Endothelial cell of umbilical vein (primary cell): Measurements from ENCODE around the gene LRCH1. TPM values are rescaled to one million over a fixed set of nuclear protein-coding genes. Genes with fewer than 3 reads are reported as not detected.

Experiments
- BruUV-seq: library from RNA; stranded (reverse); fragments of 400-500 nt; replicated peaks from 2 replicates; lab custom pipeline; 2021; lab: Mats Ljungman, UMichigan
- CTCF ChIA-PET: fragments of 300-600, 350-600 bp; sonication (Branson Sonifier 250); formaldehyde crosslinking; loops from one replicate; lab custom pipeline; 2021; ENCODE audit warnings: antibody characterized with exemption, inconsistent platforms; lab: Charles Lee
- POLR2A ChIA-PET: fragments of 300-600, 350-600 bp; sonication (Branson Sonifier 250); formaldehyde crosslinking; loops from one replicate; lab custom pipeline; 2021; ENCODE audit warnings: antibody characterized with exemption, inconsistent platforms; lab: Charles Lee
- DNase-seq: peaks from one replicate; pipeline ENCODE4 v3.0.0-alpha.2; 2011; ENCODE audit warnings: low read depth, low spot score
- FAIRE-seq: peaks from 2 replicates; lab custom pipeline; 2011; peaks lifted over from hg19 to GRCh38; lab: Jason Lieb, UNC
- H2AFZ ChIP-seq: 2 replicates; pipeline ENCODE4 v1.6.0; 2012; ENCODE audit warnings: low read depth, low read length, control low read depth, inconsistent platforms
- H3K27ac ChIP-seq: 2 replicates; pipeline ENCODE4 v1.5.1; 2011; ENCODE audit warnings: low read depth, mild to moderate bottlenecking, control low read depth, low read length, moderate library complexity; ENCODE audit not compliant: insufficient read depth
- H3K27me3 ChIP-seq, 2 experiments: 2 replicates each; pipeline versions ENCODE4 v1.6.0 to v1.6.1; 2011; ENCODE audit warnings: low read length in 2 of 2, mixed read lengths in 1 of 2; ENCODE audit not compliant: control insufficient read depth in 2 of 2, insufficient read depth in 2 of 2
- H3K36me3 ChIP-seq, 2 experiments: 2 replicates in 1 of 2; 3 replicates in 1 of 2; pipeline ENCODE4 v1.5.1; 2011; ENCODE audit warnings: low read length in 2 of 2, mild to moderate bottlenecking in 1 of 2, moderate library complexity in 1 of 2; ENCODE audit not compliant: control insufficient read depth in 2 of 2, insufficient read depth in 2 of 2; ENCODE audit errors: extremely low read depth in 1 of 2
- H3K4me1 ChIP-seq: 3 replicates; pipeline ENCODE4 v1.5.1; 2011; ENCODE audit warnings: mild to moderate bottlenecking, low read length; ENCODE audit not compliant: control insufficient read depth, insufficient read depth; ENCODE audit errors: extremely low read depth
- H3K4me2 ChIP-seq: 2 replicates; pipeline ENCODE4 v1.6.1; 2011; ENCODE audit warnings: low read length, control low read depth, mixed read lengths; ENCODE audit not compliant: insufficient read depth
- H3K4me3 ChIP-seq, 3 experiments: fragments of 200-600 bp in 1 of 3; sonication (generic), shearing (Covaris generic) in 1 of 3; replicated peaks in 1 of 3; 2 replicates each; pipeline ENCODE4 v1.5.1; 2011 to 2016; ENCODE audit warnings: control low read depth in 3 of 3, low read length in 3 of 3, mild to moderate bottlenecking in 2 of 3, inconsistent platforms in 1 of 3, low read depth in 1 of 3, moderate library complexity in 1 of 3; ENCODE audit not compliant: insufficient read depth in 1 of 3
- H3K79me2 ChIP-seq: 2 replicates; pipeline ENCODE4 v1.6.0; 2012; ENCODE audit warnings: low read length, inconsistent platforms; ENCODE audit not compliant: control insufficient read depth, insufficient read depth
- H3K9ac ChIP-seq: replicated peaks from 2 replicates; pipeline ENCODE3; 2011; ENCODE audit warnings: low read length, control low read depth; ENCODE audit not compliant: insufficient read depth; ENCODE audit errors: extremely low read depth
- H3K9me1 ChIP-seq: replicated peaks from 3 replicates; pipeline ENCODE4 v1.6.0; 2011; ENCODE audit warnings: mild to moderate bottlenecking, low read length; ENCODE audit not compliant: control insufficient read depth, insufficient read depth; ENCODE audit errors: extremely low read depth
- H3K9me3 ChIP-seq: replicated peaks from 2 replicates; pipeline ENCODE4 v1.5.1; 2012; ENCODE audit warnings: low read length, inconsistent platforms; ENCODE audit not compliant: control insufficient read depth, insufficient read depth
- H4K20me1 ChIP-seq: replicated peaks from 2 replicates; pipeline ENCODE3; 2011; ENCODE audit warnings: mild to moderate bottlenecking, low read length; ENCODE audit not compliant: control insufficient read depth, insufficient read depth; ENCODE audit errors: extremely low read depth
- EZH2 ChIP-seq: IDR thresholded peaks from 2 replicates; pipeline ENCODE4 v1.6.1; 2012; ENCODE audit warnings: borderline replicate concordance, low read depth, mild to moderate bottlenecking, moderate library complexity, low read length, inconsistent platforms; ENCODE audit not compliant: severe bottlenecking
- FOS ChIP-seq: IDR thresholded peaks from 2 replicates; pipeline ENCODE4 v1.6.1; 2011; ENCODE audit warnings: mild to moderate bottlenecking, low read length, moderate library complexity, borderline replicate concordance; ENCODE audit not compliant: insufficient read depth
- GATA2 ChIP-seq: IDR thresholded peaks from 2 replicates; pipeline ENCODE4 v1.7.0; 2011; ENCODE audit warnings: low read depth, mild to moderate bottlenecking, moderate library complexity, mixed read lengths, low read length; ENCODE audit not compliant: insufficient read length, insufficient read depth
- JUN ChIP-seq: IDR thresholded peaks from 2 replicates; pipeline ENCODE4 v1.6.1; 2011; ENCODE audit warnings: borderline replicate concordance, low read depth; ENCODE audit not compliant: insufficient read length, insufficient read depth
- MYC ChIP-seq: IDR thresholded peaks from one replicate; pipeline ENCODE4 v1.6.1; 2011; ENCODE audit warnings: mild to moderate bottlenecking, low read depth, low read length
- POLR2A ChIP-seq: IDR thresholded peaks from 2 replicates; pipeline ENCODE4 v1.6.1; 2012; ENCODE audit warnings: low read depth, mild to moderate bottlenecking, control low read depth, low read length
- POLR2AphosphoS5 ChIP-seq: IDR thresholded peaks from 2 replicates; pipeline ENCODE4 v1.6.1; 2012; ENCODE audit warnings: low read depth, mild to moderate bottlenecking, control low read depth, low read length, moderate library complexity; ENCODE audit not compliant: insufficient read depth
- dilution Hi-C: fragments of 300-500 bp; cut with MboI; formaldehyde crosslinking; loops from one replicate; pipeline ENCODE4 v1.15.0; 2019; ENCODE audit warnings: low sequenced_read_pairs; ENCODE audit not compliant: extremely low pct_ligation_motif_present
- intact Hi-C: fragments of 100-400 bp; cut with micrococcal nuclease; formaldehyde crosslinking; loops from one replicate; pipeline ENCODE4 v1.10.0; 2022
- polyA plus RNA-seq, 4 experiments: library from polyadenylated mRNA; depleted of rRNA in 3 of 4; stranded (reverse) in 3 of 4; unstranded in 1 of 4; fragments of >200 nt; gene quantifications; 2 replicates each; pipeline versions ENCODE4 v1.2.1 to v1.2.3, GENCODE V29; 2011 to 2012; ENCODE audit warnings: missing spikeins in 1 of 4
- total RNA-seq: library from RNA; stranded (reverse); gene quantifications from 2 replicates; pipeline ENCODE4 v1.2.3, GENCODE V29; 2021
- TF ChIP-seq, protein P1 (sequence below): IDR thresholded peaks from 2 replicates; pipeline ENCODE4 v1.6.1; 2011; ENCODE audit not compliant: insufficient read depth, insufficient read length
- TF ChIP-seq, protein P2 (sequence below), 2 donors: IDR thresholded peaks; 1 replicate in 1 of 2; 2 replicates in 1 of 2; pipeline ENCODE4 v1.5.1; 2011; ENCODE audit warnings: low read length in 2 of 2, mild to moderate bottlenecking in 2 of 2, moderate library complexity in 2 of 2, control low read depth in 1 of 2, inconsistent platforms in 1 of 2, low read depth in 1 of 2; ENCODE audit not compliant: insufficient read depth in 1 of 2; ENCODE audit errors: extremely low read depth in 1 of 2

Gene LRCH1
- total and polyA plus RNA-seq, 2 donors (not counting 3 experiments of a cell fraction or from before 2014, with no cell fraction given) = 5.4 to 16.5 TPM

DNA sequence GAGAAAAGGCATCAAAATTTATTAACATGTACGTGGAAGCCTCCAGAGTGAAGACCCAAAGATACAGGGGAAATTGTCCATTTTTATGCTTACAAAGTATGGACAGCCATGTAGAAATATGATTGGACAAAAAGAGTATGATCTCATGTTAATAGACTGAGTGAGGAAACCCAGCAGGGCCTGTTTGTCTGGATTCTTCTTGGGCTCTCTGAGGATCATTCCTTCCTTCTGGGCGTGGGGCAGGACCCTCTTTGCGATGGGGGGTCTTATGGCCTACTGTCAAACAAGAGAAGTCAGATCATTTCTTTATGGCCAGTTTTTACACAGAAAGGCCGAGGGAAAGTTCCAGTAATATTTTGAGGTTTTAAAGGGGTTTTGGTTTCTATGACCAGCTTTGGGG, 133.2 kb downstream of the LRCH1 start:
- POLR2A ChIA-PET = no interaction called here
- FAIRE-seq = no peak

More for the DNA sequence above, 133.2 kb downstream of the LRCH1 start:
- H3K4me3 ChIP-seq = no peak overlapping the region
- no peaks in the 10 kb centered on the region for H4K20me1 ChIP-seq
- H3K9me1 ChIP-seq = no peaks in the 10 kb centered on the region
- peaks cover 0 to 2% of the 10 kb centered on the region in 2 experiments for H3K36me3 ChIP-seq
- TF ChIP-seq POLR2A (no peak), POLR2AphosphoS5 (no peak), EZH2 (no peak), MYC (no peak), FOS (no peak), JUN (no peak), GATA2 (no peak)
- TF ChIP-seq, protein P1, sequence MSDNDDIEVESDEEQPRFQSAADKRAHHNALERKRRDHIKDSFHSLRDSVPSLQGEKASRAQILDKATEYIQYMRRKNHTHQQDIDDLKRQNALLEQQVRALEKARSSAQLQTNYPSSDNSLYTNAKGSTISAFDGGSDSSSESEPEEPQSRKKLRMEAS = no peak
- TF ChIP-seq, protein P2, sequence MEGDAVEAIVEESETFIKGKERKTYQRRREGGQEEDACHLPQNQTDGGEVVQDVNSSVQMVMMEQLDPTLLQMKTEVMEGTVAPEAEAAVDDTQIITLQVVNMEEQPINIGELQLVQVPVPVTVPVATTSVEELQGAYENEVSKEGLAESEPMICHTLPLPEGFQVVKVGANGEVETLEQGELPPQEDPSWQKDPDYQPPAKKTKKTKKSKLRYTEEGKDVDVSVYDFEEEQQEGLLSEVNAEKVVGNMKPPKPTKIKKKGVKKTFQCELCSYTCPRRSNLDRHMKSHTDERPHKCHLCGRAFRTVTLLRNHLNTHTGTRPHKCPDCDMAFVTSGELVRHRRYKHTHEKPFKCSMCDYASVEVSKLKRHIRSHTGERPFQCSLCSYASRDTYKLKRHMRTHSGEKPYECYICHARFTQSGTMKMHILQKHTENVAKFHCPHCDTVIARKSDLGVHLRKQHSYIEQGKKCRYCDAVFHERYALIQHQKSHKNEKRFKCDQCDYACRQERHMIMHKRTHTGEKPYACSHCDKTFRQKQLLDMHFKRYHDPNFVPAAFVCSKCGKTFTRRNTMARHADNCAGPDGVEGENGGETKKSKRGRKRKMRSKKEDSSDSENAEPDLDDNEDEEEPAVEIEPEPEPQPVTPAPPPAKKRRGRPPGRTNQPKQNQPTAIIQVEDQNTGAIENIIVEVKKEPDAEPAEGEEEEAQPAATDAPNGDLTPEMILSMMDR (IDR thresholded peaks at IDR 0.05; ENCODE audit: extremely low read depth in 1 of 2, insufficient read depth in 1 of 2, low read depth in 1 of 2, low read length in 2 of 2) = no peak
- H3K79me2 ChIP-seq = no peaks in the 10 kb centered on the region
- dilution Hi-C loops (no loop called here), intact Hi-C loops (loop anchor here (2.0 kb wide), 1 partner anchor 17 kb away; no protein-coding TSS in a partner anchor)
- H3K4me1 ChIP-seq = no peaks in the 10 kb centered on the region
- H2AFZ ChIP-seq = no peak overlapping the region
- no peaks in the 10 kb centered on the region for H3K27me3 ChIP-seq
- no peak overlapping the region for H3K4me2 ChIP-seq
- no peak overlapping the region for H3K9ac ChIP-seq
- CTCF ChIA-PET = no interaction called here
- BruUV-seq = no TSS peak
- no peaks in the 10 kb centered on the region for H3K9me3 ChIP-seq
- no peak for DNase-seq
- H3K27ac ChIP-seq = no peak overlapping the region
